A673 (cell line): ENCODE results near the gene LMCD1.

Experiments
- CTCF ChIP-seq: fragments of 300-800, 200-600 bp; sonication (generic); conservative IDR thresholded peaks from 2 replicates; pipeline ENCODE4 v1.5.1; 2017; ENCODE audit warnings: low read depth, mild to moderate bottlenecking, antibody characterized with exemption, low read length, moderate library complexity, mixed read lengths
- EZH2 ChIP-seq: fragments of 200-600 bp; sonication (generic); IDR thresholded peaks from 2 replicates; pipeline ENCODE4 v1.6.1; 2017; ENCODE audit warnings: borderline replicate concordance, low read depth, mild to moderate bottlenecking, mixed read lengths, antibody characterized with exemption, low read length; ENCODE audit not compliant: poor library complexity, severe bottlenecking

GRCh38 chr3:8552223-8552762, 50.7 kb downstream of the LMCD1 start:
- TF ChIP-seq CTCF = no peak
- TF ChIP-seq EZH2 = no peak
